B cell (primary cell): Measurements from ENCODE around the gene FRMD4A. TPM values are rescaled to one million over a fixed set of nuclear protein-coding genes. Genes with fewer than 3 reads are reported as not detected.
"Not testable (repeated sequence)": the region's sequence is repeated elsewhere in the genome, so short reads cannot be mapped to it uniquely, and the experiment has no call there.

Experiments
- ATAC-seq: fragments of 200-7000 bp; cut with Tn5 transposase; one replicate; pipeline ENCODE4 v1.10.0; 2021; ENCODE audit warnings: low read depth, mild to moderate bottlenecking, moderate number of reproducible peaks, moderate library complexity
- CTCF ChIA-PET: fragments of 350-600 bp; sonication (Branson Sonifier 250); formaldehyde crosslinking; loops from one replicate; lab custom pipeline; 2021; ENCODE audit warnings: antibody characterized with exemption, inconsistent platforms; lab: Charles Lee
- POLR2A ChIA-PET: fragments of 350-600 bp; sonication (Branson Sonifier 250); formaldehyde crosslinking; loops from one replicate; lab custom pipeline; 2021; ENCODE audit warnings: antibody characterized with exemption; lab: Charles Lee
- DNase-seq: peaks from one replicate; pipeline ENCODE4 v3.0.0; 2013
- H2AFZ ChIP-seq: 2 replicates; pipeline ENCODE4 v1.6.1; 2012; ENCODE audit warnings: mild to moderate bottlenecking, low read depth, low read length; ENCODE audit not compliant: insufficient read depth, poor library complexity, severe bottlenecking
- H3K27ac ChIP-seq, 2 donors: 1 replicate in 1 of 2; 2 replicates in 1 of 2; pipeline ENCODE4 v1.5.1; 2012 to 2013; ENCODE audit warnings: low read length in 2 of 2, mild to moderate bottlenecking in 2 of 2, moderate library complexity in 1 of 2
- H3K27me3 ChIP-seq, 4 experiments: fragments of 200-600 bp in 1 of 4; sonication (generic) in 1 of 4; replicated peaks in 1 of 4; 1 replicate in 2 of 4; 2 replicates in 2 of 4; pipeline versions ENCODE4 v1.6.1 to v1.7.0; 2013 to 2016; ENCODE audit warnings: low read length in 3 of 4, mild to moderate bottlenecking in 2 of 4, mixed read lengths in 1 of 4, moderate library complexity in 1 of 4; ENCODE audit not compliant: insufficient read depth in 4 of 4, control insufficient read depth in 3 of 4; ENCODE audit errors: control extremely low read depth in 1 of 4
- H3K36me3 ChIP-seq, 2 experiments: replicated peaks in 1 of 2; 1 replicate in 1 of 2; 2 replicates in 1 of 2; pipeline versions ENCODE4 v1.6.1 to v1.7.1; 2013; ENCODE audit warnings: low read length in 1 of 2; ENCODE audit not compliant: insufficient read depth in 2 of 2, control insufficient read depth in 1 of 2; ENCODE audit errors: control extremely low read depth in 1 of 2, extremely low read depth in 1 of 2
- H3K4me1 ChIP-seq, 2 donors: fragments of 200-600 bp in 1 of 2; sonication (generic) in 1 of 2; 1 replicate in 1 of 2; 2 replicates in 1 of 2; pipeline versions ENCODE4 v1.5.1 to v1.6.1; 2013 to 2017; ENCODE audit warnings: low read length in 2 of 2; ENCODE audit not compliant: control insufficient read depth in 2 of 2, insufficient read depth in 2 of 2
- H3K4me2 ChIP-seq: replicated peaks from 2 replicates; pipeline ENCODE3; 2012; ENCODE audit warnings: mild to moderate bottlenecking, low read depth, low read length; ENCODE audit not compliant: poor library complexity, severe bottlenecking
- H3K4me3 ChIP-seq, 5 experiments: fragments of 200-600 bp in 1 of 5; sonication (generic) in 1 of 5; 1 replicate in 3 of 5; 2 replicates in 2 of 5; pipeline versions ENCODE4 v1.5.1 to v1.7.0; 2011 to 2016; ENCODE audit warnings: low read length in 4 of 5, mild to moderate bottlenecking in 4 of 5, low read depth in 2 of 5, control low read depth in 1 of 5, moderate library complexity in 1 of 5; ENCODE audit not compliant: insufficient read depth in 1 of 5; ENCODE audit errors: control extremely low read depth in 1 of 5, extremely low read depth in 1 of 5
- H3K79me2 ChIP-seq: fragments of 200-600 bp; sonication (generic); one replicate; pipeline ENCODE4 v1.6.0; 2016; ENCODE audit warnings: low read length; ENCODE audit not compliant: control insufficient read depth, insufficient read depth
- H3K9ac ChIP-seq: fragments of 200-600 bp; sonication (generic); 2 replicates; pipeline ENCODE4 v1.6.1; 2017; ENCODE audit warnings: mild to moderate bottlenecking, low read length, moderate library complexity
- H3K9me3 ChIP-seq, 3 donors: one replicate each; pipeline versions ENCODE4 v1.6.1 to v1.7.1; 2013; ENCODE audit warnings: low read length in 2 of 3; ENCODE audit not compliant: control insufficient read depth in 2 of 3, insufficient read depth in 1 of 3; ENCODE audit errors: control extremely low read depth in 1 of 3
- H4K20me1 ChIP-seq: 2 replicates; pipeline ENCODE4 v1.6.0; 2012; ENCODE audit warnings: mild to moderate bottlenecking, low read length; ENCODE audit not compliant: insufficient read depth, control insufficient read depth, poor library complexity, severe bottlenecking
- H3K27ac Mint-ChIP-seq: one replicate; pipeline ENCODE4 v1.8.0; 2021; ENCODE audit warnings: mixed read lengths
- H3K27me3 Mint-ChIP-seq: one replicate; pipeline ENCODE4 v1.8.0; 2021; ENCODE audit warnings: mixed read lengths
- H3K4me1 Mint-ChIP-seq: one replicate; pipeline ENCODE4 v1.8.0; 2021; ENCODE audit warnings: mixed read lengths
- H3K4me3 Mint-ChIP-seq: one replicate; pipeline ENCODE4 v1.8.0; 2021; ENCODE audit warnings: mixed read lengths
- H3K9me3 Mint-ChIP-seq: one replicate; pipeline ENCODE4 v1.8.0; 2022; ENCODE audit warnings: mixed read lengths; ENCODE audit not compliant: insufficient read depth
- EZH2 ChIP-seq: IDR thresholded peaks from 2 replicates; pipeline ENCODE4 v1.6.1; 2012; ENCODE audit warnings: borderline replicate concordance, low read depth, mild to moderate bottlenecking, moderate library complexity, low read length; ENCODE audit not compliant: insufficient read depth, poor library complexity, severe bottlenecking
- WGBS: methylation state at CpG from one replicate; pipeline ENCODE4 v1.1.5; 2013; ENCODE audit warnings: missing lambda C conversion rate; ENCODE audit not compliant: insufficient coverage; 5-methylcytosine and 5-hydroxymethylcytosine counted together
- intact Hi-C: fragments of 100-400 bp; cut with micrococcal nuclease; formaldehyde crosslinking; loops from one replicate; pipeline ENCODE4 v1.10.0; 2022
- polyA plus RNA-seq: library from polyadenylated mRNA; depleted of rRNA; stranded (reverse); fragments of >200 nt; gene quantifications from 2 replicates; pipeline ENCODE4 v1.2.3, GENCODE V29; 2012
- total RNA-seq, 2 donors: library from RNA; stranded (reverse); fragments of 120-200 nt in 1 of 2; gene quantifications; 1 replicate in 1 of 2; 2 replicates in 1 of 2; pipeline versions ENCODE4 v1.2.3 to v1.2.4, GENCODE V29; 2013 to 2022
- TF ChIP-seq, protein P1 (sequence below): fragments of 200-600 bp; IDR thresholded peaks from one replicate; pipeline ENCODE4 v1.8.0; 2022; ENCODE audit warnings: antibody characterized with exemption, mild to moderate bottlenecking

The FRMD4A gene
- total and polyA plus RNA-seq, 2 donors (not counting 1 experiment from before 2014, with no cell fraction given) = 0.76 to 3.4 TPM

DNA sequence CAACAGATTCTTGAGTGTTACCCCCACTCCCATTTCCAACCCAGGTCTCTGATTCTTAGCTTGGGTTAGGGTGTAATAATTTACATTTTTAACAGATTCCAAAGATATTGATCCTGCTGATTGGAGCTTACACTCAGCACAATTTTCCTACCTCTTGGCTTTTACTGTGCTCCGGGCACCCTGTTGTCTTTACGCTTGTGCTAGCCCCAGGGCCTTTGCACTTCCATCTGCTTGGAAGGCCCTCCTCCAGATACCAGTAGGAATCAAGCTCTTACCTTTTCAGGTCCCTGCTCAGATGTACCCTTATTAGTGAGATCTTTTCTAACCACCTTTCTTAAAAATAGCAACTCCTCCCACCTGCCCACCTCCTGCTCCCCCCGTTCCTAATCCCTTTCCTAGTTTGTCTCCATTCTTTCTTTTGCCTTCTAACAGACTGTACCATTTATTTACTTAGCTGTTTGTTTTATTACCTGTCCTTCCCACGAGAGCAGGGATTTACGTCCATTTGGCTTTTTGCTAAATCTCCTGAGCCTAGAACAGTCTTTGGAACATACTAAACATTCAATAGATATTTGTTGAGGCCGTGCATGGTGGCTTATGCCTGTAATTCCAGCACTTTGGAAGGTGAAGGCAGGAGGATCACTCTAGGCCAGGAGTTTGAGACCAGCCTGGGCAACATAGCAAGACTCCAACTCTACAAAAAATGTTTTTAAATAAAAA is 427.7 kb downstream of the FRMD4A start:
- Histone ChIP-seq H3K27ac (no peak overlapping the region), H2AFZ (no peak overlapping the region), H3K27me3 (peaks cover 0 to 5% (median 0%) of the 10 kb centered on the region in 4 experiments), H3K79me2 (no peaks in the 10 kb centered on the region), H3K4me1 (no peaks in the 10 kb centered on the region), H3K4me3 (no peak overlapping the region), H3K36me3 (no peaks in the 10 kb centered on the region), H3K9ac (no peak overlapping the region), H3K9me3 (peaks cover 0 to 5% (median 0%) of the 10 kb centered on the region in 3 donors), H3K4me2 (no peak overlapping the region), H4K20me1 (no peaks in the 10 kb centered on the region)
- CTCF ChIA-PET = no interaction called here
- ATAC-seq (no peak), DNase-seq (no peak)
- intact Hi-C loops = no loop called here
- Mint-ChIP-seq H3K4me3 (no peak overlapping the region), H3K27ac (no peak overlapping the region), H3K27me3 (peaks cover 7% of the 10 kb centered on the region), H3K9me3 (no peaks in the 10 kb centered on the region), H3K4me1 (peaks cover 5% of the 10 kb centered on the region)
- TF ChIP-seq, protein P1, sequence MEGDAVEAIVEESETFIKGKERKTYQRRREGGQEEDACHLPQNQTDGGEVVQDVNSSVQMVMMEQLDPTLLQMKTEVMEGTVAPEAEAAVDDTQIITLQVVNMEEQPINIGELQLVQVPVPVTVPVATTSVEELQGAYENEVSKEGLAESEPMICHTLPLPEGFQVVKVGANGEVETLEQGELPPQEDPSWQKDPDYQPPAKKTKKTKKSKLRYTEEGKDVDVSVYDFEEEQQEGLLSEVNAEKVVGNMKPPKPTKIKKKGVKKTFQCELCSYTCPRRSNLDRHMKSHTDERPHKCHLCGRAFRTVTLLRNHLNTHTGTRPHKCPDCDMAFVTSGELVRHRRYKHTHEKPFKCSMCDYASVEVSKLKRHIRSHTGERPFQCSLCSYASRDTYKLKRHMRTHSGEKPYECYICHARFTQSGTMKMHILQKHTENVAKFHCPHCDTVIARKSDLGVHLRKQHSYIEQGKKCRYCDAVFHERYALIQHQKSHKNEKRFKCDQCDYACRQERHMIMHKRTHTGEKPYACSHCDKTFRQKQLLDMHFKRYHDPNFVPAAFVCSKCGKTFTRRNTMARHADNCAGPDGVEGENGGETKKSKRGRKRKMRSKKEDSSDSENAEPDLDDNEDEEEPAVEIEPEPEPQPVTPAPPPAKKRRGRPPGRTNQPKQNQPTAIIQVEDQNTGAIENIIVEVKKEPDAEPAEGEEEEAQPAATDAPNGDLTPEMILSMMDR = no peak
- TF ChIP-seq EZH2 = no peak
- POLR2A ChIA-PET = no interaction called here
- 92% methylated on average over 3 of the region's 6 CpGs for WGBS

DNA sequence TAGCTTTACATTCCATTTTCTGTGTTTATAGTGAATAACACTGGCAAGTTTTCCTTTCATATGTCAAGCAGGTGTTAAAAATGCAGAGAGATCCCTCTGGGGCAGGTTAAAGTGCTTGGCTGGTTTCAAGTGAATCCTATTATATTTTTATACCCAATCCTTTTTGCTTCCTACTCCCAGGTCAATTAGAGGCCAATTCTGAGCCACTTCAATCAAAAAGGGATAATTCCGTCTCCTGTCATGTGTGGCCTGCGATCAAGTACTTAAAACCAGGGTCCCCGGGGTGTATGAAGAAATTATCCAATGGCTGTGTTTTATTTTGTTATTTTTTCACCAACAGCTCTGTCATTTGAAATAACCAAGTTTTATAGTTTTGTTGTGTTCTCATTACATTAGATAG is 430.8 kb downstream of the FRMD4A start:
- H3K9ac ChIP-seq = no peak overlapping the region
- no peaks in the 10 kb centered on the region for H3K4me1 Mint-ChIP-seq
- no peaks in the 10 kb centered on the region for H3K36me3 ChIP-seq
- H3K27me3 ChIP-seq = peaks cover 0 to 7% (median 2%) of the 10 kb centered on the region in 4 experiments
- no peaks in the 10 kb centered on the region for H3K9me3 Mint-ChIP-seq
- peaks cover 0 to 5% (median 0%) of the 10 kb centered on the region in 3 donors for H3K9me3 ChIP-seq
- no peak overlapping the region for H2AFZ ChIP-seq
- DNase-seq (no peak), ATAC-seq (no peak)
- H3K4me2 ChIP-seq = no peak overlapping the region
- TF ChIP-seq, protein P1 = no peak
- no peak for TF ChIP-seq EZH2
- ChIA-PET POLR2A (no interaction called here), CTCF (no interaction called here)
- peaks cover 19% of the 10 kb centered on the region for H3K27me3 Mint-ChIP-seq
- WGBS = no CpG with 5 or more reads among the region's 3 CpGs
- no peak overlapping the region for H3K4me3 Mint-ChIP-seq
- H4K20me1 ChIP-seq = no peaks in the 10 kb centered on the region
- H3K4me3 ChIP-seq = no peak overlapping the region
- no peaks in the 10 kb centered on the region for H3K4me1 ChIP-seq
- intact Hi-C loops = no loop called here
- H3K79me2 ChIP-seq = no peaks in the 10 kb centered on the region
- no peak overlapping the region for H3K27ac ChIP-seq
- no peak overlapping the region for H3K27ac Mint-ChIP-seq

DNA sequence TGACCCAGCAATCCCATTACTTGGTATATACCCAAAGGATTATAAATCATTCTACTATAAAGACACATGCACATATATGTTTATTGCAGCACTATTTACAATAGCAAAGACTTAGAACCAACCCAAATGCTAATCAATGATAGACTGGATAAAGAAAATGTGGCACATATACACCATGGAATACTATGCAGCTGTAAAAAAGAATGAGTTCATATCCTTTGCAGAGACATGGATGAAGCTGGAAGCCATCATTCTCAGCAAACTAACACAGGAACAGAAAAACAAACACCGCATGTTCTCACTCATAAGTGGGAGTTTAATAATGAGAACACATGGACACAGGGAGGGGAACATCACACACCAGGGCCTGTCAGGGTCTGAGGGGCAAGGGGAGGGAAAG is 434.6 kb downstream of the FRMD4A start:
- peaks cover 44% of the 10 kb centered on the region for H3K27me3 Mint-ChIP-seq
- ATAC-seq, H3K27ac Mint-ChIP-seq, intact Hi-C loops, H3K36me3 ChIP-seq, DNase-seq, H3K79me2 ChIP-seq, H4K20me1 ChIP-seq, H2AFZ ChIP-seq, H3K9me3 ChIP-seq, CTCF ChIA-PET, H3K27ac ChIP-seq, H3K9me3 Mint-ChIP-seq, H3K9ac ChIP-seq, H3K4me2 ChIP-seq, POLR2A ChIA-PET, H3K4me3 ChIP-seq, H3K4me3 Mint-ChIP-seq: not testable (repeated sequence)
- peaks cover 11% of the 10 kb centered on the region for H3K4me1 Mint-ChIP-seq
- peaks cover 0 to 40% (median 29%) of the 10 kb centered on the region in 4 experiments for H3K27me3 ChIP-seq
- WGBS = no CpG with 5 or more reads among the region's 1 CpG
- peaks cover 10% of the 10 kb centered on the region in 2 donors for H3K4me1 ChIP-seq
